ENCODE data around the gene IGF2R.

- TF ChIP-seq CTCF (IDR thresholded peaks at IDR 0.05; ENCODE audit: poor library complexity) (no peak), EZH2 (IDR thresholded peaks at IDR 0.05; ENCODE audit: borderline replicate concordance) (no peak)
Observed at GRCh38 chr6:160156842-160157241, 188.0 kb downstream of the IGF2R start.
